ENCODE results near the gene ORM2. TPM values are rescaled to one million over a fixed set of nuclear protein-coding genes. Genes with fewer than 3 reads are reported as not detected.

ORM2 gene
- total RNA-seq, 2 donors from 2014 or later: 0.59 to 0.80 TPM

DNA sequence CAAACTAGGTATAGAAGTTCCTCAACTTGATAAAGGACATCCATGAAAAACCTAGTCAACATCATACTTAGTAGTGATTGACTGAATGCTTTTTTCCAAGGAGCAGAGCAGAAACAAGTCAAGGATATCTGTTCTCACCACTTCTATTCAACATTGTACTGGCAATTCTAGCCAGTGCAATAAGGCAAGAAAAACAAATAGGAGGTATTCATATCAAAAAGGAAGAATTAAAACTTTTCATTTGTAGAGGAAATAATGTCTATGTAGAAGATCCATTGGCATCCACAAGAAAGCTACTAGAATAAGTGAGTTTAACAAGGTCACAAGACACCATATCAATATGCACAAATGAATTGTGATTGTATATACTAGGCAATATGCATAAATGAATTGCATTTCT lies 35.0 kb upstream of the ORM2 start:
- H3K9me3 Mint-ChIP-seq: peaks cover 23% of the 10 kb centered on the region
- H3K36me3 Mint-ChIP-seq (ENCODE audit: low read depth): peaks cover 69% of the 10 kb centered on the region
- H3K36me3 ChIP-seq (ENCODE audit: control insufficient read depth, insufficient read depth, low read length): peaks cover 78% of the 10 kb centered on the region
- H3K4me3 Mint-ChIP-seq: no peak overlapping the region
- H3K9ac ChIP-seq (ENCODE audit: extremely low read depth, low read length, poor library complexity, severe bottlenecking): no peak overlapping the region
- H3K4me1 Mint-ChIP-seq: no peaks in the 10 kb centered on the region
- H3K4me3 ChIP-seq (ENCODE audit: low read length): peak overlapping the region; percentile 29
- H3K27me3 ChIP-seq (ENCODE audit: control insufficient read depth, insufficient read depth, low read length, poor library complexity, severe bottlenecking): no peaks in the 10 kb centered on the region
- DNase-seq: no peak
- H3K27me3 Mint-ChIP-seq (ENCODE audit: insufficient read depth): no peaks in the 10 kb centered on the region
- H3K4me1 ChIP-seq (ENCODE audit: control insufficient read depth, insufficient read depth, low read length): no peaks in the 10 kb centered on the region
- peaks cover 35% of the 10 kb centered on the region for H3K9me3 ChIP-seq (ENCODE audit: control insufficient read depth, low read length)
- TF ChIP-seq, protein P1, sequence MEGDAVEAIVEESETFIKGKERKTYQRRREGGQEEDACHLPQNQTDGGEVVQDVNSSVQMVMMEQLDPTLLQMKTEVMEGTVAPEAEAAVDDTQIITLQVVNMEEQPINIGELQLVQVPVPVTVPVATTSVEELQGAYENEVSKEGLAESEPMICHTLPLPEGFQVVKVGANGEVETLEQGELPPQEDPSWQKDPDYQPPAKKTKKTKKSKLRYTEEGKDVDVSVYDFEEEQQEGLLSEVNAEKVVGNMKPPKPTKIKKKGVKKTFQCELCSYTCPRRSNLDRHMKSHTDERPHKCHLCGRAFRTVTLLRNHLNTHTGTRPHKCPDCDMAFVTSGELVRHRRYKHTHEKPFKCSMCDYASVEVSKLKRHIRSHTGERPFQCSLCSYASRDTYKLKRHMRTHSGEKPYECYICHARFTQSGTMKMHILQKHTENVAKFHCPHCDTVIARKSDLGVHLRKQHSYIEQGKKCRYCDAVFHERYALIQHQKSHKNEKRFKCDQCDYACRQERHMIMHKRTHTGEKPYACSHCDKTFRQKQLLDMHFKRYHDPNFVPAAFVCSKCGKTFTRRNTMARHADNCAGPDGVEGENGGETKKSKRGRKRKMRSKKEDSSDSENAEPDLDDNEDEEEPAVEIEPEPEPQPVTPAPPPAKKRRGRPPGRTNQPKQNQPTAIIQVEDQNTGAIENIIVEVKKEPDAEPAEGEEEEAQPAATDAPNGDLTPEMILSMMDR (conservative IDR thresholded peaks at IDR 0.05): no peak
- no peak overlapping the region for H3K27ac ChIP-seq (ENCODE audit: low read depth, low read length)
- no peak overlapping the region for H3K27ac Mint-ChIP-seq

DNA sequence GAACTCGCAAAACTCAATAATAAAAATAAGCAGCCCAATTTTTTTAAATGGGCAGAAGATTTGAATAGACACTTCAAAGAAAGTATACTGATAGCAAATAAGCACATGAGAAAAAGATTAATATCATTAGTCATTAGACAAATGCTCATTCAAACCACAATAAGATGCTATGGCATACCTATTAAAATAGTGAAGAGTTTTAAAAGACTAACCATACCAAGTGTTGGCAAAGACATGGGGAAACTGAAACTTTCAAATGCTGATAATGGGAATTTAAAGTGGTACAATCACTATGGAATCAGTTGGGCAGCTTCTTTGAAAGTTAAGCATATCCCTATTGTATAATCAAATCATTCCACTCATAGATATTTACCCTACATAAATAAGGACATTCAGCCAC lies 33.3 kb upstream of the ORM2 start:
- peaks cover 77% of the 10 kb centered on the region for H3K36me3 Mint-ChIP-seq (ENCODE audit: low read depth)

DNA sequence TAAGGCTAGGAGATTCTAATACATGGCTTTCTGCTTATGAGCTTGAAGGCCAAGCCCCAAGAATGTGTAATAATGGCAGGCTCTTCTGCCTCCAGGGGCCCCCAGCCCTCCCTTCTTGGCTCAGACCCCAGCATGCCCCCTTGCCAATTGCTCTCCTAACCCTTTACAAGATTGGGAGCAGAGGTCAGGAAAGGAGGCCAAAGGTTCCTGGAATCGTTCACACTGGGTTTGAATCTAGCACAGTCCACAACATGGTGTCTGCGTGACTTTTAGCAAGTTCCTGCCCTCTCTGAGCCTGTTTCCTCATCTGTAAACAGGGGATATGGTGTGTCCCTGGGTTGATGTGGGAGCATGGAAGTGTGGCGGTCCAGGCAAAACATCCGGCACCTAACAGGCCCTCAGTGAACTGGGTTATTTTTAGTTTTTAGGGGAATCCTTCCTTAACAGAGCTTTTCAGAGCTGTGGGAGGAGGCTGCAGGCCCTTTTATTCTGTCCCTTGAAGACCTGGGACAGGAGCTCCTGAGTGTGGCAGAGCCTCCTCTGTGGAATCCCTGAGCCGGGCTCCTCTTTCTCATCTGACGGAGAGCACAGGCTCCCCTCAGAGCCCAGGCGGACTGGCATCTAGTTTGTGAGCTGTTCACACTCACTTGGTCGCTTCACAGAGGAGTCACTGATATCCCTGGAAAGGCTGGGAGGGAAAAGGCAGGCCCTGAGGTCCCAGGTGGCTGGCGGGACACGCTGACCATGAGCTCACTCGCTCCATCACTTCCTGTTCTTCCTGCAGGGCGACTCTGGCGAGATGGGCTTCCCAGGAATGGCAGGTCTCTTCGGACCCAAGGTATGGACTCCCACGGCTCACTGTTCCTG lies 30.1 kb upstream of the ORM2 start:
- no peak overlapping the region for H3K4me3 Mint-ChIP-seq
- WGBS, 2 experiments (ENCODE audit: insufficient coverage in 1 of 2, insufficient read length in 1 of 2): 87 to 92% methylated on average over 4 to 15 of the region's 15 CpGs
- no peaks in the 10 kb centered on the region for H3K4me1 Mint-ChIP-seq
- Histone ChIP-seq H3K36me3 (ENCODE audit: control insufficient read depth, insufficient read depth, low read length) (peaks cover 71% of the 10 kb centered on the region), H3K27me3 (ENCODE audit: control insufficient read depth, insufficient read depth, low read length, poor library complexity, severe bottlenecking) (no peaks in the 10 kb centered on the region), H3K4me3 (ENCODE audit: low read length) (no peak overlapping the region), H3K9me3 (ENCODE audit: control insufficient read depth, low read length) (peaks cover 21% of the 10 kb centered on the region), H3K9ac (ENCODE audit: extremely low read depth, low read length, poor library complexity, severe bottlenecking) (no peak overlapping the region), H3K4me1 (ENCODE audit: control insufficient read depth, insufficient read depth, low read length) (no peaks in the 10 kb centered on the region), H3K27ac (ENCODE audit: low read depth, low read length) (no peak overlapping the region)
- peak; percentile 40 for DNase-seq
- H3K36me3 Mint-ChIP-seq (ENCODE audit: low read depth): peaks cover 58% of the 10 kb centered on the region
- H3K27me3 Mint-ChIP-seq (ENCODE audit: insufficient read depth): no peaks in the 10 kb centered on the region
- peaks cover 16% of the 10 kb centered on the region for H3K9me3 Mint-ChIP-seq
- no peak overlapping the region for H3K27ac Mint-ChIP-seq
- TF ChIP-seq, protein P1 (conservative IDR thresholded peaks at IDR 0.05): no peak

More for the DNA sequence above, 33.3 kb upstream of the ORM2 start:
- Histone ChIP-seq H3K9me3 (ENCODE audit: control insufficient read depth, low read length) (peaks cover 35% of the 10 kb centered on the region), H3K4me3 (ENCODE audit: low read length) (no peak overlapping the region), H3K4me1 (ENCODE audit: control insufficient read depth, insufficient read depth, low read length) (no peaks in the 10 kb centered on the region), H3K36me3 (ENCODE audit: control insufficient read depth, insufficient read depth, low read length) (peaks cover 91% of the 10 kb centered on the region), H3K27ac (ENCODE audit: low read depth, low read length) (no peak overlapping the region), H3K9ac (ENCODE audit: extremely low read depth, low read length, poor library complexity, severe bottlenecking) (no peak overlapping the region), H3K27me3 (ENCODE audit: control insufficient read depth, insufficient read depth, low read length, poor library complexity, severe bottlenecking) (no peaks in the 10 kb centered on the region)
- Mint-ChIP-seq H3K9me3 (peaks cover 23% of the 10 kb centered on the region), H3K4me3 (no peak overlapping the region), H3K27me3 (ENCODE audit: insufficient read depth) (no peaks in the 10 kb centered on the region), H3K4me1 (no peaks in the 10 kb centered on the region), H3K27ac (no peak overlapping the region)
- WGBS, 2 experiments (ENCODE audit: insufficient coverage in 1 of 2, insufficient read length in 1 of 2): 100% methylated on average over 1 of the region's 1 CpG; no CpG with 5 or more reads in 1 of the 2 experiments
- no peak for DNase-seq
- TF ChIP-seq, protein P1 (conservative IDR thresholded peaks at IDR 0.05): no peak

Data from endodermal cell (in vitro differentiated cells).